Esophagus squamous epithelium (tissue), 4 donors: ENCODE results near the gene PACC1.

ENCODE experiments used
- CTCF ChIP-seq, 6 experiments: fragments of 450-650 bp in 4 of 6; fragments of 200-600 bp in 2 of 6; sonication (generic) in 2 of 6; IDR thresholded peaks; one replicate each; pipeline ENCODE4 v1.5.1; 2016 to 2019; ENCODE audit warnings: antibody characterized with exemption in 6 of 6, mild to moderate bottlenecking in 4 of 6, moderate library complexity in 4 of 6
- POLR2A ChIP-seq, 4 donors: fragments of 450-650 bp; IDR thresholded peaks; one replicate each; pipeline ENCODE4 v1.6.1; 2017; ENCODE audit warnings: antibody characterized with exemption in 4 of 4, mild to moderate bottlenecking in 4 of 4, moderate library complexity in 3 of 4

- TF ChIP-seq CTCF (IDR thresholded peaks at IDR 0.05) (no peak), POLR2A (IDR thresholded peaks at IDR 0.05) (no peak)
These were observed 85.6 kb downstream of the PACC1 start for GRCh38 chr1:212329105-212329504.
